SK-N-MC (cell line): ENCODE results near the gene PRDM16.

Source experiments
- EZH2 ChIP-seq: fragments of 200-600 bp; sonication (generic); IDR thresholded peaks from one replicate; pipeline ENCODE4 v1.6.1; 2017; ENCODE audit warnings: antibody characterized with exemption
- FOXP2 ChIP-seq: optimal IDR thresholded peaks from 2 replicates; pipeline ENCODE3; 2011; ENCODE audit warnings: mild to moderate bottlenecking, moderate library complexity; ENCODE audit not compliant: insufficient read depth; ENCODE audit errors: extremely low read length, control extremely low read depth
- POLR2AphosphoS5 ChIP-seq: IDR thresholded peaks from 2 replicates; pipeline ENCODE4 v1.6.1; 2012; ENCODE audit warnings: mild to moderate bottlenecking, low read depth, low read length, borderline replicate concordance

DNA sequence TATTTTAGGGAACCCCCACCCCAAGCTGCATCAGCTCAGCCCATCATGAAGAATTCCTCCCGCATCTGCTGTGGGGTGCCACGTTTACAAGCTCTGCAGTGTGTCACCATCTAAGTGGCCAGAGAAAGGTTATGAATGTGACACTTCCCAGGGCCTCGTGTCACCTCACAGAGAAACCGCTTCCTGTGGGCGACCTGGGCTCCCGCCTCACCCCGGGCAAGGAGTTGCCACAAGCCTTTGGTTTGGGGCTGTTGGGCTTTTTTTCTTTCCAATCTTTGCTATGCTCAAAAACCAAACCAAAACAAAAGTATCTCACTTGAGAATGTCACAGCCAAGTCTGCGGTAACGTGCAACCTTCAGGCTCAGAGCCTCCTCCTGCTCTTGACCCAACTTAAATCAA lies 303.3 kb downstream of the PRDM16 start:
- TF ChIP-seq POLR2AphosphoS5 (no peak), EZH2 (no peak), FOXP2 (no peak)
